Neural cell (in vitro differentiated cells): ENCODE results near the gene MARS1.

ENCODE experiments used
- EP300 ChIP-seq: fragments of 450-650 bp; conservative IDR thresholded peaks from 2 replicates; pipeline ENCODE4 v1.6.1; 2014; ENCODE audit warnings: antibody characterized with exemption, mild to moderate bottlenecking, moderate library complexity; ENCODE audit not compliant: poor library complexity, severe bottlenecking
- EZH2 ChIP-seq: fragments of 200-600, 300-800 bp; shearing (Covaris generic), sonication (generic); IDR thresholded peaks from 2 replicates; pipeline ENCODE4 v1.6.1; 2014; ENCODE audit warnings: antibody characterized with exemption, low read length, borderline replicate concordance, mild to moderate bottlenecking; ENCODE audit not compliant: insufficient read depth, poor library complexity, severe bottlenecking
- MXI1 ChIP-seq: fragments of 450-650 bp; conservative IDR thresholded peaks from 2 replicates; pipeline ENCODE4 v1.6.1; 2014; ENCODE audit warnings: antibody characterized with exemption, mild to moderate bottlenecking; ENCODE audit not compliant: poor library complexity, severe bottlenecking
- POLR2AphosphoS5 ChIP-seq: IDR thresholded peaks from 2 replicates; pipeline ENCODE4 v1.6.1; 2012
- SMC3 ChIP-seq: fragments of 450-650 bp; conservative IDR thresholded peaks from 2 replicates; pipeline ENCODE4 v1.6.1; 2014; ENCODE audit warnings: antibody characterized with exemption, mild to moderate bottlenecking, moderate library complexity; ENCODE audit not compliant: poor library complexity
- TAF1 ChIP-seq: IDR thresholded peaks from 2 replicates; pipeline ENCODE4 v1.6.1; 2012; ENCODE audit warnings: low read depth
- TF ChIP-seq, protein P1 (sequence below): fragments of 450-650 bp; IDR thresholded peaks from 2 replicates; pipeline ENCODE4 v1.5.1; 2014; ENCODE audit warnings: antibody characterized with exemption, mild to moderate bottlenecking, moderate library complexity; ENCODE audit not compliant: poor library complexity, severe bottlenecking
- TF ChIP-seq, protein P2 (sequence below): IDR thresholded peaks from 2 replicates; pipeline ENCODE4 v1.6.1; 2012; ENCODE audit warnings: borderline replicate concordance

DNA sequence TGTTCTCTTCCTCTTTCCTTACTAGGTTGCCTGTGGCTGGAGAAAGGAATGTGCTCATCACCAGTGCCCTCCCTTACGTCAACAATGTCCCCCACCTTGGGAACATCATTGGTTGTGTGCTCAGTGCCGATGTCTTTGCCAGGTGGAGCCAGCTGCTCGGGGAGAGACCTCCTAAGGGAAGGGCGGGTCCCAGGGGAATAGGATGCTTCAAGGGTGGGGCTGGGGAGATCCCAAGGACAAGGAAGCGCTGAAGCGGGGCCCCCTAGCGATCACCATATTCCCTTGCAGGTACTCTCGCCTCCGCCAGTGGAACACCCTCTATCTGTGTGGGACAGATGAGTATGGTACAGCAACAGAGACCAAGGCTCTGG, 10.2 kb downstream of the MARS1 start:
- TF ChIP-seq, protein P1, sequence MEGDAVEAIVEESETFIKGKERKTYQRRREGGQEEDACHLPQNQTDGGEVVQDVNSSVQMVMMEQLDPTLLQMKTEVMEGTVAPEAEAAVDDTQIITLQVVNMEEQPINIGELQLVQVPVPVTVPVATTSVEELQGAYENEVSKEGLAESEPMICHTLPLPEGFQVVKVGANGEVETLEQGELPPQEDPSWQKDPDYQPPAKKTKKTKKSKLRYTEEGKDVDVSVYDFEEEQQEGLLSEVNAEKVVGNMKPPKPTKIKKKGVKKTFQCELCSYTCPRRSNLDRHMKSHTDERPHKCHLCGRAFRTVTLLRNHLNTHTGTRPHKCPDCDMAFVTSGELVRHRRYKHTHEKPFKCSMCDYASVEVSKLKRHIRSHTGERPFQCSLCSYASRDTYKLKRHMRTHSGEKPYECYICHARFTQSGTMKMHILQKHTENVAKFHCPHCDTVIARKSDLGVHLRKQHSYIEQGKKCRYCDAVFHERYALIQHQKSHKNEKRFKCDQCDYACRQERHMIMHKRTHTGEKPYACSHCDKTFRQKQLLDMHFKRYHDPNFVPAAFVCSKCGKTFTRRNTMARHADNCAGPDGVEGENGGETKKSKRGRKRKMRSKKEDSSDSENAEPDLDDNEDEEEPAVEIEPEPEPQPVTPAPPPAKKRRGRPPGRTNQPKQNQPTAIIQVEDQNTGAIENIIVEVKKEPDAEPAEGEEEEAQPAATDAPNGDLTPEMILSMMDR: no peak
- TF ChIP-seq POLR2AphosphoS5: no peak
- TF ChIP-seq EP300: no peak
- TF ChIP-seq, protein P2, sequence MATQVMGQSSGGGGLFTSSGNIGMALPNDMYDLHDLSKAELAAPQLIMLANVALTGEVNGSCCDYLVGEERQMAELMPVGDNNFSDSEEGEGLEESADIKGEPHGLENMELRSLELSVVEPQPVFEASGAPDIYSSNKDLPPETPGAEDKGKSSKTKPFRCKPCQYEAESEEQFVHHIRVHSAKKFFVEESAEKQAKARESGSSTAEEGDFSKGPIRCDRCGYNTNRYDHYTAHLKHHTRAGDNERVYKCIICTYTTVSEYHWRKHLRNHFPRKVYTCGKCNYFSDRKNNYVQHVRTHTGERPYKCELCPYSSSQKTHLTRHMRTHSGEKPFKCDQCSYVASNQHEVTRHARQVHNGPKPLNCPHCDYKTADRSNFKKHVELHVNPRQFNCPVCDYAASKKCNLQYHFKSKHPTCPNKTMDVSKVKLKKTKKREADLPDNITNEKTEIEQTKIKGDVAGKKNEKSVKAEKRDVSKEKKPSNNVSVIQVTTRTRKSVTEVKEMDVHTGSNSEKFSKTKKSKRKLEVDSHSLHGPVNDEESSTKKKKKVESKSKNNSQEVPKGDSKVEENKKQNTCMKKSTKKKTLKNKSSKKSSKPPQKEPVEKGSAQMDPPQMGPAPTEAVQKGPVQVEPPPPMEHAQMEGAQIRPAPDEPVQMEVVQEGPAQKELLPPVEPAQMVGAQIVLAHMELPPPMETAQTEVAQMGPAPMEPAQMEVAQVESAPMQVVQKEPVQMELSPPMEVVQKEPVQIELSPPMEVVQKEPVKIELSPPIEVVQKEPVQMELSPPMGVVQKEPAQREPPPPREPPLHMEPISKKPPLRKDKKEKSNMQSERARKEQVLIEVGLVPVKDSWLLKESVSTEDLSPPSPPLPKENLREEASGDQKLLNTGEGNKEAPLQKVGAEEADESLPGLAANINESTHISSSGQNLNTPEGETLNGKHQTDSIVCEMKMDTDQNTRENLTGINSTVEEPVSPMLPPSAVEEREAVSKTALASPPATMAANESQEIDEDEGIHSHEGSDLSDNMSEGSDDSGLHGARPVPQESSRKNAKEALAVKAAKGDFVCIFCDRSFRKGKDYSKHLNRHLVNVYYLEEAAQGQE: no peak
- TF ChIP-seq EZH2: no peak
- TF ChIP-seq SMC3: no peak
- TF ChIP-seq TAF1: no peak
- TF ChIP-seq MXI1: no peak
